ENCODE results near the gene THSD4. TPM values are rescaled to one million over a fixed set of nuclear protein-coding genes. Genes with fewer than 3 reads are reported as not detected.

Gene THSD4
- polyA plus RNA-seq, 2 of the 4 experiments (the other 2 are of a cell fraction), result 15.8 to 40.7 TPM

- ATAC-seq (peak; percentile 15 to 25; a peak in 1 of 6 replicates), DNase-seq (ENCODE audit: low read depth in 1 of 2, low spot score in 1 of 2) (peak; percentile 47 to 77), FAIRE-seq (no peak)
- POLR2A ChIA-PET, result no interaction called here
- peak overlapping the region; percentile 85 for H3K27ac ChIP-seq
- peaks cover 75% of the 10 kb centered on the region for H3K4me1 ChIP-seq
- no peak overlapping the region for H3K4me3 ChIP-seq
- no peak for TF ChIP-seq GATA3 (IDR thresholded peaks at IDR 0.05; ENCODE audit: borderline replicate concordance)
- TF ChIP-seq, protein P1, sequence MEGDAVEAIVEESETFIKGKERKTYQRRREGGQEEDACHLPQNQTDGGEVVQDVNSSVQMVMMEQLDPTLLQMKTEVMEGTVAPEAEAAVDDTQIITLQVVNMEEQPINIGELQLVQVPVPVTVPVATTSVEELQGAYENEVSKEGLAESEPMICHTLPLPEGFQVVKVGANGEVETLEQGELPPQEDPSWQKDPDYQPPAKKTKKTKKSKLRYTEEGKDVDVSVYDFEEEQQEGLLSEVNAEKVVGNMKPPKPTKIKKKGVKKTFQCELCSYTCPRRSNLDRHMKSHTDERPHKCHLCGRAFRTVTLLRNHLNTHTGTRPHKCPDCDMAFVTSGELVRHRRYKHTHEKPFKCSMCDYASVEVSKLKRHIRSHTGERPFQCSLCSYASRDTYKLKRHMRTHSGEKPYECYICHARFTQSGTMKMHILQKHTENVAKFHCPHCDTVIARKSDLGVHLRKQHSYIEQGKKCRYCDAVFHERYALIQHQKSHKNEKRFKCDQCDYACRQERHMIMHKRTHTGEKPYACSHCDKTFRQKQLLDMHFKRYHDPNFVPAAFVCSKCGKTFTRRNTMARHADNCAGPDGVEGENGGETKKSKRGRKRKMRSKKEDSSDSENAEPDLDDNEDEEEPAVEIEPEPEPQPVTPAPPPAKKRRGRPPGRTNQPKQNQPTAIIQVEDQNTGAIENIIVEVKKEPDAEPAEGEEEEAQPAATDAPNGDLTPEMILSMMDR (IDR thresholded peaks at IDR 0.05), result peak; percentile 81
- TF ChIP-seq ZNF302 (CRISPR knock-in tag; IDR thresholded peaks at IDR 0.05), result peak; percentile 8; the same call in 1 of the 2 replicates
- TF ChIP-seq, protein P2, sequence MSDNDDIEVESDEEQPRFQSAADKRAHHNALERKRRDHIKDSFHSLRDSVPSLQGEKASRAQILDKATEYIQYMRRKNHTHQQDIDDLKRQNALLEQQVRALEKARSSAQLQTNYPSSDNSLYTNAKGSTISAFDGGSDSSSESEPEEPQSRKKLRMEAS (IDR thresholded peaks at IDR 0.05), result peak; percentile 39
- TF ChIP-seq ELK1 (IDR thresholded peaks at IDR 0.05; ENCODE audit: low read depth, low read length), result no peak
- peak; percentile 66 for TF ChIP-seq SMC3 (IDR thresholded peaks at IDR 0.05)
- TF ChIP-seq RAD21 (conservative IDR thresholded peaks at IDR 0.05 in 1 of 2, IDR thresholded peaks at IDR 0.05 in 1 of 2), result peak; percentile 53 to 59
- CTCF ChIA-PET, result interaction anchor here (0.6 to 3.6 kb wide), 54 partner anchors 9 to 713 kb away, joined by 3 to 43 read pairs (median 4); partner anchors contain the start of genes LRRC49, THAP10 and THSD4
- peak overlapping the region; percentile 67 for H3K4me2 ChIP-seq
- no peaks in the 10 kb centered on the region for H3K9me3 ChIP-seq
- 15% methylated on average over 4 of the region's 4 CpGs for WGBS (ENCODE audit: missing lambda C conversion rate)
Measured at GRCh38 chr15:71443538-71443937, 328.3 kb downstream of the THSD4 start.

DNA sequence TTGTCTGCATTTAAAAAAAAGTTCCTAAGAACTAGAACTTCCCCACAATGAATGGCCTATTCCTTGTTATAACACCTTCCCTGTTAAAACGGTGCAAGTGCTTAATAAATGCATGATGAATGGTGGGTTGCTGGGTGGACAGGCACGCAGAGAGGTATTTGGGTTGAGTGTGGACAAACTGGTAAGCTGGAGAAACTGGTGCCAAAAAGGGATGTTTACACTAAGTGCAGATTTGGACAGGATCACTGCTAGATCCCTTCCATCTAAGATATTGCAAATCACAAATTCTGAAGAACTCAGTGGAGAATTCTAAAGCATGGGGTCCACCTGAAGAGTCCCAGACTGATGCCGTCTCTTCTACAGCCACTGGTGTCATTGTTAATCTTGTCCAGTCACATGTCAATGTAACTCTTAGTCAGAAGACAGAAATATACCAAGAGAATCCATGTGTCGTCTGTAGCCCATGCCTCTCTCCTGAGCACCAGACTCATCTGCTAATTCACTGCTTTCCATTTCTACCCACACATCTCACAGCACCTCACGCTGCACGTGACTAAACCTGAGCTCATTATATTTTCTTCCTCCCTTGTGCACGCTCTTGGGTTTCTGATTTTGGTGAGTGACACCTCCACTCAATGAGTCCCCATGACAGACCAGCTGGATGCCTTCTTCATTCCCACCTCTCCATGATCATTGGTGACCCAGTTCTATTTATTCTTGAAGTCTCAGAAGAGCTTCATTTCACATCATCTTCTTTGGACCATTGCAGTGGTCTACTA lies 328.9 kb downstream of the THSD4 start:
- ATAC-seq (peak in 1 of 2 experiments; percentile 4; a peak in 3 of 6 replicates), DNase-seq (ENCODE audit: low read depth in 1 of 2, low spot score in 1 of 2) (no peak), FAIRE-seq (no peak)
- peak overlapping the region; percentile 1; the same call in 1 of the 3 replicates for H3K4me3 ChIP-seq
- H3K4me2 ChIP-seq, result peak overlapping the region; percentile 67
- ChIA-PET POLR2A (interaction anchor here (1.1 to 1.4 kb wide), 3 partner anchors 32 to 357 kb away, joined by 3 to 5 read pairs (median 3); no protein-coding TSS in a partner anchor), CTCF (interaction anchor here (0.6 to 3.6 kb wide), 64 partner anchors 8 to 712 kb away, joined by 3 to 43 read pairs (median 4); partner anchors contain the start of genes LRRC49, THAP10 and THSD4)
- peak overlapping the region; percentile 85 for H3K27ac ChIP-seq
- WGBS (ENCODE audit: missing lambda C conversion rate), result 67% methylated on average over 7 of the region's 7 CpGs
- H3K4me1 ChIP-seq, result peaks cover 77% of the 10 kb centered on the region
- H3K9me3 ChIP-seq, result no peaks in the 10 kb centered on the region
- TF ChIP-seq, protein P3, sequence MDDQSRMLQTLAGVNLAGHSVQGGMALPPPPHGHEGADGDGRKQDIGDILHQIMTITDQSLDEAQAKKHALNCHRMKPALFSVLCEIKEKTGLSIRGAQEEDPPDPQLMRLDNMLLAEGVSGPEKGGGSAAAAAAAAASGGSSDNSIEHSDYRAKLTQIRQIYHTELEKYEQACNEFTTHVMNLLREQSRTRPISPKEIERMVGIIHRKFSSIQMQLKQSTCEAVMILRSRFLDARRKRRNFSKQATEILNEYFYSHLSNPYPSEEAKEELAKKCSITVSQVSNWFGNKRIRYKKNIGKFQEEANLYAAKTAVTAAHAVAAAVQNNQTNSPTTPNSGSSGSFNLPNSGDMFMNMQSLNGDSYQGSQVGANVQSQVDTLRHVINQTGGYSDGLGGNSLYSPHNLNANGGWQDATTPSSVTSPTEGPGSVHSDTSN (IDR thresholded peaks at IDR 0.05), result no peak
- TF ChIP-seq EHF (CRISPR knock-in tag; IDR thresholded peaks at IDR 0.05) (0 out of 2 replicates have a peak, but pooled peaks have one; percentile 22), BHLHE40 (IDR thresholded peaks at IDR 0.05; ENCODE audit: low read depth, low read length) (no peak)

GRCh38 chr15:71444866-71445590 lies 329.8 kb downstream of the THSD4 start:
- peak; percentile 79 to 92 for DNase-seq (ENCODE audit: low read depth in 1 of 2, low spot score in 1 of 2)
- Histone ChIP-seq H3K9me3 (no peaks in the 10 kb centered on the region), H3K4me3 (peak overlapping the region; percentile 1; the same call in 1 of the 3 replicates), H3K4me1 (peaks cover 79% of the 10 kb centered on the region), H3K4me2 (peak overlapping the region; percentile 67), H3K27ac (peak overlapping the region; percentile 85)
- ChIA-PET POLR2A (interaction anchor here (1.1 to 1.4 kb wide), 3 partner anchors 33 to 356 kb away, joined by 3 to 5 read pairs (median 3); no protein-coding TSS in a partner anchor), CTCF (interaction anchor here (0.6 to 3.6 kb wide), 31 partner anchors 9 to 552 kb away, joined by 3 to 43 read pairs (median 6); partner anchors contain the start of genes LRRC49, THAP10 and THSD4)
- peak; percentile 75 to 81 for ATAC-seq
- 1% methylated on average over 5 of the region's 5 CpGs for WGBS (ENCODE audit: missing lambda C conversion rate)
- peak; percentile 88 for FAIRE-seq
- TF ChIP-seq TP53 (CRISPR knock-in tag; IDR thresholded peaks at IDR 0.05), result no peak
- no peak for TF ChIP-seq MYC (IDR thresholded peaks at IDR 0.05; ENCODE audit: borderline replicate concordance, low read length)
- no peak for TF ChIP-seq USF2 (IDR thresholded peaks at IDR 0.05)
- TF ChIP-seq HDAC2 (IDR thresholded peaks at IDR 0.05), result no peak
- TF ChIP-seq CBX2 (IDR thresholded peaks at IDR 0.05; ENCODE audit: borderline replicate concordance, low read depth), result no peak
- TF ChIP-seq GATA3 (IDR thresholded peaks at IDR 0.05; ENCODE audit: borderline replicate concordance), result peak; percentile 94
- TF ChIP-seq BHLHE40 (IDR thresholded peaks at IDR 0.05; ENCODE audit: low read depth, low read length), result no peak
- TF ChIP-seq HOXB13 (CRISPR knock-in tag; IDR thresholded peaks at IDR 0.05; ENCODE audit: low read depth), result no peak
- no peak for TF ChIP-seq HOXB5 (CRISPR knock-in tag; IDR thresholded peaks at IDR 0.05)
- TF ChIP-seq ELK1 (IDR thresholded peaks at IDR 0.05; ENCODE audit: low read depth, low read length), result no peak
- TF ChIP-seq SMC3 (IDR thresholded peaks at IDR 0.05), result peak; percentile 38; the same call in 1 of the 3 replicates
- TF ChIP-seq, protein P1 (IDR thresholded peaks at IDR 0.05), result no peak

Measured in A549 (cell line).